Neural cell (in vitro differentiated cells): ENCODE measurements around the gene MPV17L. TPM values are rescaled to one million over a fixed set of nuclear protein-coding genes. Genes with fewer than 3 reads are reported as not detected.
"Not testable (repeated sequence)": the region's sequence is repeated elsewhere in the genome, so short reads cannot be mapped to it uniquely, and the experiment has no call there.

Source experiments
- H2AFZ ChIP-seq: fragments of 200-600, 300-800 bp; sonication (generic), shearing (Covaris generic); 2 replicates; pipeline ENCODE4 v1.6.0; 2014; ENCODE audit warnings: low read depth, mild to moderate bottlenecking, antibody characterized with exemption, low read length, moderate library complexity
- H3F3A ChIP-seq: fragments of 200-600 bp; shearing (Covaris generic); 2 replicates; pipeline ENCODE4 v1.6.1; 2016; ENCODE audit warnings: mild to moderate bottlenecking, moderate library complexity, mixed read lengths, antibody characterized with exemption, low read length; ENCODE audit not compliant: insufficient read depth, poor library complexity, severe bottlenecking
- H3K27ac ChIP-seq: fragments of 200-600, 300-800 bp; sonication (generic), shearing (Covaris generic); 2 replicates; pipeline ENCODE4 v1.5.1; 2014; ENCODE audit warnings: mild to moderate bottlenecking, low read length, moderate library complexity
- H3K27me3 ChIP-seq: fragments of 300-800, 200-600 bp; sonication (generic), shearing (Covaris generic); 2 replicates; pipeline ENCODE4 v1.6.0; 2014; ENCODE audit warnings: mild to moderate bottlenecking, low read depth, low read length, moderate library complexity; ENCODE audit not compliant: insufficient read depth
- H3K36me3 ChIP-seq: fragments of 300-800, 200-600 bp; sonication (generic), shearing (Covaris generic); 2 replicates; pipeline ENCODE4 v1.5.1; 2014; ENCODE audit warnings: mild to moderate bottlenecking, antibody characterized with exemption, low read length, moderate library complexity; ENCODE audit not compliant: insufficient read depth
- H3K4me2 ChIP-seq: fragments of 300-800, 200-600 bp; sonication (generic), shearing (Covaris generic); 2 replicates; pipeline ENCODE4 v1.6.0; 2014; ENCODE audit warnings: mild to moderate bottlenecking, low read length
- H3K4me3 ChIP-seq: fragments of 300-800, 200-600 bp; sonication (generic), shearing (Covaris generic); 2 replicates; pipeline ENCODE4 v1.5.1; 2014; ENCODE audit warnings: mild to moderate bottlenecking, low read length, moderate library complexity
- H3K79me2 ChIP-seq: fragments of 200-600 bp; shearing (Covaris generic); replicated peaks from 2 replicates; pipeline ENCODE4 v1.6.0; 2014; ENCODE audit warnings: mild to moderate bottlenecking, low read length, moderate library complexity; ENCODE audit not compliant: insufficient read depth
- H3K9ac ChIP-seq: fragments of 300-800, 200-600 bp; sonication (generic), shearing (Covaris generic); 2 replicates; pipeline ENCODE4 v1.6.1; 2016; ENCODE audit warnings: mild to moderate bottlenecking, low read length, mixed read lengths
- H3K9me2 ChIP-seq: fragments of 200-600 bp; shearing (Covaris generic); 2 replicates; pipeline ENCODE4 v1.6.1; 2016; ENCODE audit warnings: mild to moderate bottlenecking, low read length, mixed read lengths; ENCODE audit not compliant: insufficient read depth
- H3K9me3 ChIP-seq: fragments of 200-600, 300-800 bp; sonication (generic), shearing (Covaris generic); 2 replicates; pipeline ENCODE4 v1.6.1; 2016; ENCODE audit warnings: mild to moderate bottlenecking, mixed run types, low read length, moderate library complexity, mixed read lengths
- H4K20me1 ChIP-seq: fragments of 200-600 bp; shearing (Covaris generic); 2 replicates; pipeline ENCODE4 v1.6.1; 2016; ENCODE audit warnings: mild to moderate bottlenecking, mixed run types; ENCODE audit not compliant: insufficient read depth
- CTCF ChIP-seq: fragments of 450-650 bp; IDR thresholded peaks from 2 replicates; pipeline ENCODE4 v1.5.1; 2014; ENCODE audit warnings: antibody characterized with exemption, mild to moderate bottlenecking, moderate library complexity; ENCODE audit not compliant: poor library complexity, severe bottlenecking
- EP300 ChIP-seq: fragments of 450-650 bp; conservative IDR thresholded peaks from 2 replicates; pipeline ENCODE4 v1.6.1; 2014; ENCODE audit warnings: antibody characterized with exemption, mild to moderate bottlenecking, moderate library complexity; ENCODE audit not compliant: poor library complexity, severe bottlenecking
- EZH2 ChIP-seq: fragments of 200-600, 300-800 bp; shearing (Covaris generic), sonication (generic); IDR thresholded peaks from 2 replicates; pipeline ENCODE4 v1.6.1; 2014; ENCODE audit warnings: antibody characterized with exemption, low read length, borderline replicate concordance, mild to moderate bottlenecking; ENCODE audit not compliant: insufficient read depth, poor library complexity, severe bottlenecking
- MXI1 ChIP-seq: fragments of 450-650 bp; conservative IDR thresholded peaks from 2 replicates; pipeline ENCODE4 v1.6.1; 2014; ENCODE audit warnings: antibody characterized with exemption, mild to moderate bottlenecking; ENCODE audit not compliant: poor library complexity, severe bottlenecking
- POLR2AphosphoS5 ChIP-seq: IDR thresholded peaks from 2 replicates; pipeline ENCODE4 v1.6.1; 2012
- RAD21 ChIP-seq: fragments of 450-650 bp; conservative IDR thresholded peaks from 2 replicates; pipeline ENCODE4 v1.6.1; 2014; ENCODE audit warnings: antibody characterized with exemption, mild to moderate bottlenecking, moderate library complexity
- REST ChIP-seq: IDR thresholded peaks from 2 replicates; pipeline ENCODE4 v1.6.1; 2012; ENCODE audit warnings: borderline replicate concordance
- SMC3 ChIP-seq: fragments of 450-650 bp; conservative IDR thresholded peaks from 2 replicates; pipeline ENCODE4 v1.6.1; 2014; ENCODE audit warnings: antibody characterized with exemption, mild to moderate bottlenecking, moderate library complexity; ENCODE audit not compliant: poor library complexity
- TAF1 ChIP-seq: IDR thresholded peaks from 2 replicates; pipeline ENCODE4 v1.6.1; 2012; ENCODE audit warnings: low read depth
- polyA plus RNA-seq: library from polyadenylated mRNA; depleted of rRNA; stranded (reverse); fragments of >200 nt; gene quantifications from 2 replicates; pipeline ENCODE4 v1.2.3, GENCODE V29; 2014

Gene MPV17L
- polyA plus RNA-seq, 1 donor from 2014 or later: 0.10 TPM

DNA sequence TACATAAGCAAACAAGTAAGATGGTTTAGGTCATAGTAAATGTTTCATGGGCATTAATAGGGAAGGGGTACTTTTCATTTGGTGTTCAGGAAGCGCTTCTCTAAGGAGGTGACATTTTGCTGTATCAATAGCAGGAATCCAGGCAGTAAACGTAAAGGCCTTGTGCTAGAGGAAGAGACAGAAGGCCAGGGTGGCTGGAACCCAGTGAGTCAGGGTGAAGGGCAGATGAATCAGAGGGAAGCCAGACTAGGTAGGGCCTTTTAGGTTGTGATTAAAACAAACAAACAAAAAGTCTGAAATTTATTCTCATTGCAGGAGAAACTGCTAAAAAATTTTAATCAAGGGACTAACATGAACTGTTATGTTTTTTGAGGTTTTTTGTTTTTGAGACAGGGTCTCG, 45.3 kb downstream of the MPV17L start:
- H3F3A ChIP-seq: no peaks in the 10 kb centered on the region
- no peak for TF ChIP-seq TAF1
- TF ChIP-seq EZH2: no peak
- no peak for TF ChIP-seq EP300
- TF ChIP-seq MXI1: no peak
- TF ChIP-seq RAD21: no peak
- no peak for TF ChIP-seq SMC3
- no peak for TF ChIP-seq CTCF
- no peak for TF ChIP-seq REST
- H3K27me3 ChIP-seq: no peaks in the 10 kb centered on the region
- H3K9me3 ChIP-seq: no peaks in the 10 kb centered on the region
- H3K36me3 ChIP-seq: no peaks in the 10 kb centered on the region
- H3K4me2 ChIP-seq: no peak overlapping the region
- H2AFZ ChIP-seq: no peak overlapping the region
- no peaks in the 10 kb centered on the region for H4K20me1 ChIP-seq
- H3K79me2 ChIP-seq: peaks cover 24% of the 10 kb centered on the region
- no peak overlapping the region for H3K4me3 ChIP-seq
- H3K27ac ChIP-seq: no peak overlapping the region
- no peak overlapping the region for H3K9ac ChIP-seq
- no peaks in the 10 kb centered on the region for H3K9me2 ChIP-seq

DNA sequence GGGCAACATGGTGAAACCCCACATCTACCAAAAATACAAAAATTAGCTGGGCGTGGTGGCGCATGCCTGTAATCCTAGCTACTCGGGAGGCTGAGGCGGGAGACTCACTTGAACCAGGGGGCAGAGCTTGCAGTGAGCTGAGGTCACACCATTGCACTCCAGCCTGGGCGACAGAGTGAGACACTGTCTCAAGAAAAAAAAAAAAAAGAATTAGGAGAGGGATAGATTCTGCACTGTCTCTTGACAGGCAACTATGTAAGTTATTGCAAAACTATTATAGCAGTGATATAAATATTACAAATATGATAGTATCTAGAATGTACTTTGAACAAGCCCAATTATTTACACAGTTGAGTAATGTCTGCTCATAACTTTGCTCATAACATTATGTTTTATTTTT, 46.6 kb downstream of the MPV17L start:
- peaks cover 17% of the 10 kb centered on the region for H3K79me2 ChIP-seq
- not testable (repeated sequence) for H4K20me1 ChIP-seq, H3F3A ChIP-seq, H3K9me3 ChIP-seq, H3K27ac ChIP-seq, H3K4me3 ChIP-seq, H3K36me3 ChIP-seq, H3K27me3 ChIP-seq, H2AFZ ChIP-seq, H3K4me2 ChIP-seq, H3K9me2 ChIP-seq, H3K9ac ChIP-seq

DNA sequence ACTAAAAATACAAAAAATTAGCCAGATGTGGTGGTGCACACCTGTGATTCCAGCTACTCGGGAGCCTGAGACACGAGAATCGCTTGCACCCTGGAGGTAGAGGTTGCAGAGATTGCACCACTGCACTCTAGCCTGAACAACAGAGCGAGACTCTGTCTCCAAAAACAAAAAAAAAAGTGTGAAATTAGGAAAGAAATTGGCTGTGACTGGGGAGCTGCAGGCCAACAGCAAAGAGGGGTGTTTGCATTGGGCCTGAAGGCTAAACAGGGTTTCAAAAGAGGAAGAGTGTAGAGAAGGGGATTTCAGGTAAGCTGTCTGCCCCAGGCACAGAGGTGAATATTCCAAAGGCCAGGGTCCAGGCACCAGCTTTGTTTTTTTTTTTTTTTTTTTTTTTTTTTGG, 48.2 kb downstream of the MPV17L start:
- Histone ChIP-seq H3K9me3 (no peaks in the 10 kb centered on the region), H3K36me3 (no peaks in the 10 kb centered on the region), H3F3A (no peaks in the 10 kb centered on the region), H3K27me3 (no peaks in the 10 kb centered on the region), H2AFZ (no peak overlapping the region), H3K79me2 (peaks cover 8% of the 10 kb centered on the region), H3K9ac (no peak overlapping the region), H3K4me3 (no peak overlapping the region), H3K27ac (no peak overlapping the region), H3K9me2 (no peaks in the 10 kb centered on the region), H3K4me2 (no peak overlapping the region), H4K20me1 (no peaks in the 10 kb centered on the region)
- TF ChIP-seq REST: no peak
- TF ChIP-seq RAD21: no peak
- TF ChIP-seq TAF1: no peak
- TF ChIP-seq MXI1: no peak
- TF ChIP-seq POLR2AphosphoS5: no peak
- no peak for TF ChIP-seq EZH2
- no peak for TF ChIP-seq CTCF
